Testis (tissue), 2 donors: ENCODE results near the gene SF3B2.

Source experiments
- POLR2A ChIP-seq: fragments of 450-650 bp; IDR thresholded peaks from one replicate; pipeline ENCODE4 v1.6.1; 2017; ENCODE audit warnings: antibody characterized with exemption, mild to moderate bottlenecking, moderate library complexity
- TF ChIP-seq, protein P1 (sequence below), 3 experiments: fragments of 450-650 bp in 2 of 3; fragments of 200-600 bp in 1 of 3; sonication (generic) in 1 of 3; IDR thresholded peaks; one replicate each; pipeline ENCODE4 v1.5.1; 2016 to 2019; ENCODE audit warnings: antibody characterized with exemption in 3 of 3, mild to moderate bottlenecking in 2 of 3, moderate library complexity in 1 of 3

DNA sequence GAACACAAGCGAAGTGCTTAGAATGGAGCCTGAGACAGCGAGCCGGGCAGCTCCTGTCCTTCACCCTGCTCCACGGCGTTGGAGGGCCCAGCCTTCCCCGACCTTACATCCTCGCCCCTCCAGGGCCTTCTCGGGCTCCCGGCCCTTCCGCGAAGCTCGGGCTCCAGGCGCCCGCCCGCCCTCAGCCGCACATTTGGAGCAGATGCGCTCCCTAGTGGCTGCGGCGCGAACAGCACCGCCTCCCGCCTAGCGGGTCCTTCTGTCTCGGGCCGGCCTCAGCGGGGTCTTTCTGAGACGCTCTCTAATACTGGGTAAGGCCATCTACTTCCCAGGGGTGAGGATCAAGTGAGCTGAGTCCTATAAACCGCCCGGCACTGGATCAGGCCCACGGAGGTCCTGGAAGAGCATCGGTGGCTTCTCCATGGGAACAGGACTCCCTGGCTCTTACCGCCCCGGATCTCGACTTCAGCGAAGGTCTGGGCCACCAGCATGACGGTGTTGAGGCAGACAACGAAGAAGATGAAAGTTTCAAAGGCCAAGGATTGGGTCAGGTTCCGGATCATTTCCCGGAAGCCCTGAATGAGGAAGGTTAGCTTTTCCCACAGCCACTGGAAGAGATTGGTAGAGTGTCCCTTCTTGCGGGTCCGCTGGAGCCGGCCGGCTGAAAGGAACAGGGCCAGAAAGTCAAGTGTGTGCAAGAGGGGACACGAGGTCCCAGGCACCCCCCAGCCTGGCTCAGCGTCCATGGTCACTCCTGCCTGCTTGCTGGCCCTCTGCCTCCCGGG is 29.6 kb upstream of the SF3B2 start:
- TF ChIP-seq, protein P1, sequence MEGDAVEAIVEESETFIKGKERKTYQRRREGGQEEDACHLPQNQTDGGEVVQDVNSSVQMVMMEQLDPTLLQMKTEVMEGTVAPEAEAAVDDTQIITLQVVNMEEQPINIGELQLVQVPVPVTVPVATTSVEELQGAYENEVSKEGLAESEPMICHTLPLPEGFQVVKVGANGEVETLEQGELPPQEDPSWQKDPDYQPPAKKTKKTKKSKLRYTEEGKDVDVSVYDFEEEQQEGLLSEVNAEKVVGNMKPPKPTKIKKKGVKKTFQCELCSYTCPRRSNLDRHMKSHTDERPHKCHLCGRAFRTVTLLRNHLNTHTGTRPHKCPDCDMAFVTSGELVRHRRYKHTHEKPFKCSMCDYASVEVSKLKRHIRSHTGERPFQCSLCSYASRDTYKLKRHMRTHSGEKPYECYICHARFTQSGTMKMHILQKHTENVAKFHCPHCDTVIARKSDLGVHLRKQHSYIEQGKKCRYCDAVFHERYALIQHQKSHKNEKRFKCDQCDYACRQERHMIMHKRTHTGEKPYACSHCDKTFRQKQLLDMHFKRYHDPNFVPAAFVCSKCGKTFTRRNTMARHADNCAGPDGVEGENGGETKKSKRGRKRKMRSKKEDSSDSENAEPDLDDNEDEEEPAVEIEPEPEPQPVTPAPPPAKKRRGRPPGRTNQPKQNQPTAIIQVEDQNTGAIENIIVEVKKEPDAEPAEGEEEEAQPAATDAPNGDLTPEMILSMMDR (IDR thresholded peaks at IDR 0.05), result peak; percentile 74 to 95 (median 91)
- TF ChIP-seq POLR2A, result no peak
